HEK293 (cell line): ENCODE results near the gene RETREG3.
A peak's percentile ranks its signal among the peaks of the same experiment; 100 is the strongest.

Experiments
- CTCF ChIA-PET: fragments of 350-600 bp; formaldehyde crosslinking; extraction: SDS; loops from one replicate; lab custom pipeline; 2021; ENCODE audit warnings: antibody characterized with exemption; lab: Yijun Ruan, JAX
- POLR2A ChIA-PET: fragments of 300-600 bp; formaldehyde crosslinking; extraction: SDS; loops from one replicate; lab custom pipeline; 2020; ENCODE audit warnings: antibody characterized with exemption, inconsistent platforms; lab: Yijun Ruan, JAX
- H3K27ac ChIP-seq: fragments of 200-500 bp; sonication (Bioruptor generic); 2 replicates; pipeline ENCODE4 v1.5.1; 2014; ENCODE audit warnings: low read depth, low read length, control low read depth, inconsistent platforms; ENCODE audit errors: extremely low read depth
- H3K36me3 ChIP-seq, 2 experiments: fragments of 200-500 bp in 1 of 2; sonication (Bioruptor generic) in 1 of 2; 1 replicate in 1 of 2; 2 replicates in 1 of 2; pipeline ENCODE4 v1.5.1; 2014 to 2017; ENCODE audit warnings: inconsistent platforms in 2 of 2, low read length in 2 of 2; ENCODE audit not compliant: control insufficient read depth in 2 of 2, insufficient read depth in 1 of 2
- H3K4me1 ChIP-seq: fragments of 200-500 bp; sonication (Bioruptor generic); 2 replicates; pipeline ENCODE4 v1.5.1; 2014; ENCODE audit warnings: mild to moderate bottlenecking, low read length, inconsistent platforms; ENCODE audit not compliant: control insufficient read depth, insufficient read depth
- H3K4me3 ChIP-seq: 2 replicates; pipeline ENCODE4 v1.5.1; 2011; ENCODE audit warnings: low read depth, mild to moderate bottlenecking, control low read depth, low read length, moderate library complexity
- H3K9me3 ChIP-seq: fragments of 200-500 bp; sonication (Bioruptor generic); 2 replicates; pipeline ENCODE4 v1.5.1; 2014; ENCODE audit warnings: low read depth, low read length, inconsistent platforms; ENCODE audit not compliant: control insufficient read depth, insufficient read depth
- SP2 ChIP-seq: fragments of 450-650 bp; formaldehyde crosslinking; IDR thresholded peaks from 2 replicates; pipeline ENCODE4 v1.5.1; 2016; ENCODE audit warnings: missing biosample characterization, missing genetic modification characterization
- ZBTB8A ChIP-seq: fragments of 450-650 bp; formaldehyde crosslinking; IDR thresholded peaks from 2 replicates; pipeline ENCODE4 v1.5.1; 2016; ENCODE audit warnings: missing biosample characterization, missing genetic modification characterization
- ZNF121 ChIP-seq: fragments of 450-650 bp; formaldehyde crosslinking; IDR thresholded peaks from 2 replicates; pipeline ENCODE4 v1.5.1; 2016; ENCODE audit warnings: missing biosample characterization, missing genetic modification characterization
- ZNF2 ChIP-seq: fragments of 450-650 bp; formaldehyde crosslinking; IDR thresholded peaks from 2 replicates; pipeline ENCODE4 v1.5.1; 2016; ENCODE audit warnings: missing biosample characterization, missing genetic modification characterization
- ZNF239 ChIP-seq: fragments of 450-650 bp; formaldehyde crosslinking; IDR thresholded peaks from 2 replicates; pipeline ENCODE4 v1.5.1; 2016; ENCODE audit warnings: missing biosample characterization, missing genetic modification characterization
- ZNF335 ChIP-seq: fragments of 450-650 bp; formaldehyde crosslinking; conservative IDR thresholded peaks from 2 replicates; pipeline ENCODE4 v1.5.1; 2016; ENCODE audit warnings: missing biosample characterization, missing genetic modification characterization
- ZNF37A ChIP-seq: fragments of 450-650 bp; IDR thresholded peaks from 2 replicates; pipeline ENCODE4 v1.5.1; 2018; ENCODE audit warnings: missing biosample characterization, missing genetic modification characterization
- ZNF423 ChIP-seq: fragments of 450-650 bp; formaldehyde crosslinking; IDR thresholded peaks from 2 replicates; pipeline ENCODE4 v1.5.1; 2016; ENCODE audit warnings: missing biosample characterization, missing genetic modification characterization
- ZNF48 ChIP-seq: fragments of 450-650 bp; formaldehyde crosslinking; IDR thresholded peaks from 2 replicates; pipeline ENCODE4 v1.5.1; 2016; ENCODE audit warnings: missing biosample characterization, missing genetic modification characterization
- ZNF501 ChIP-seq: fragments of 450-650 bp; formaldehyde crosslinking; IDR thresholded peaks from 2 replicates; pipeline ENCODE4 v1.5.1; 2016; ENCODE audit warnings: missing biosample characterization, missing genetic modification characterization
- ZNF549 ChIP-seq: fragments of 450-650 bp; IDR thresholded peaks from 2 replicates; pipeline ENCODE4 v1.5.1; 2018; ENCODE audit warnings: missing biosample characterization, missing genetic modification characterization, mild to moderate bottlenecking, inconsistent platforms, moderate library complexity
- ZNF555 ChIP-seq: fragments of 450-650 bp; formaldehyde crosslinking; conservative IDR thresholded peaks from 2 replicates; pipeline ENCODE4 v1.5.1; 2017; ENCODE audit warnings: missing biosample characterization, mild to moderate bottlenecking, missing genetic modification characterization, inconsistent platforms
- ZNF585B ChIP-seq: fragments of 450-650 bp; formaldehyde crosslinking; IDR thresholded peaks from 2 replicates; pipeline ENCODE4 v1.5.1; 2016; ENCODE audit warnings: missing biosample characterization, missing genetic modification characterization
- ZNF600 ChIP-seq: fragments of 450-650 bp; formaldehyde crosslinking; IDR thresholded peaks from 2 replicates; pipeline ENCODE4 v1.5.1; 2016; ENCODE audit warnings: missing biosample characterization, missing genetic modification characterization
- ZNF623 ChIP-seq: fragments of 450-650 bp; formaldehyde crosslinking; IDR thresholded peaks from 2 replicates; pipeline ENCODE4 v1.5.1; 2016; ENCODE audit warnings: missing biosample characterization, missing genetic modification characterization
- ZNF624 ChIP-seq: fragments of 450-650 bp; formaldehyde crosslinking; IDR thresholded peaks from 2 replicates; pipeline ENCODE4 v1.5.1; 2017; ENCODE audit warnings: missing biosample characterization, missing genetic modification characterization
- ZNF626 ChIP-seq: fragments of 450-650 bp; sonication (Bioruptor Pico); formaldehyde crosslinking; IDR thresholded peaks from 2 replicates; pipeline ENCODE4 v1.5.1; 2018; ENCODE audit warnings: missing biosample characterization, missing genetic modification characterization, inconsistent platforms
- ZNF830 ChIP-seq: fragments of 450-650 bp; IDR thresholded peaks from 2 replicates; pipeline ENCODE4 v1.5.0; 2018; ENCODE audit warnings: missing biosample characterization, missing genetic modification characterization, low read depth, mild to moderate bottlenecking, moderate library complexity
- ZSCAN30 ChIP-seq: fragments of 450-650 bp; IDR thresholded peaks from 2 replicates; pipeline ENCODE4 v1.5.1; 2018; ENCODE audit warnings: missing biosample characterization, mild to moderate bottlenecking, missing genetic modification characterization, moderate library complexity
- ZXDB ChIP-seq: fragments of 450-650 bp; formaldehyde crosslinking; IDR thresholded peaks from 2 replicates; pipeline ENCODE4 v1.5.1; 2016; ENCODE audit warnings: missing biosample characterization, missing genetic modification characterization
- TF ChIP-seq, protein P1 (sequence below): fragments of 450-650 bp; formaldehyde crosslinking; optimal IDR thresholded peaks from 2 replicates; pipeline ENCODE3; 2016; ENCODE audit warnings: missing biosample characterization, mild to moderate bottlenecking, missing genetic modification characterization
- TF ChIP-seq, protein P2 (sequence below): fragments of 450-650 bp; formaldehyde crosslinking; IDR thresholded peaks from 2 replicates; pipeline ENCODE4 v1.5.1; 2016; ENCODE audit warnings: missing biosample characterization, missing genetic modification characterization
- TF ChIP-seq, protein P3 (sequence below): fragments of 450-650 bp; formaldehyde crosslinking; IDR thresholded peaks from 2 replicates; pipeline ENCODE4 v1.5.1; 2017; ENCODE audit warnings: missing biosample characterization, missing genetic modification characterization

The RETREG3 gene

DNA sequence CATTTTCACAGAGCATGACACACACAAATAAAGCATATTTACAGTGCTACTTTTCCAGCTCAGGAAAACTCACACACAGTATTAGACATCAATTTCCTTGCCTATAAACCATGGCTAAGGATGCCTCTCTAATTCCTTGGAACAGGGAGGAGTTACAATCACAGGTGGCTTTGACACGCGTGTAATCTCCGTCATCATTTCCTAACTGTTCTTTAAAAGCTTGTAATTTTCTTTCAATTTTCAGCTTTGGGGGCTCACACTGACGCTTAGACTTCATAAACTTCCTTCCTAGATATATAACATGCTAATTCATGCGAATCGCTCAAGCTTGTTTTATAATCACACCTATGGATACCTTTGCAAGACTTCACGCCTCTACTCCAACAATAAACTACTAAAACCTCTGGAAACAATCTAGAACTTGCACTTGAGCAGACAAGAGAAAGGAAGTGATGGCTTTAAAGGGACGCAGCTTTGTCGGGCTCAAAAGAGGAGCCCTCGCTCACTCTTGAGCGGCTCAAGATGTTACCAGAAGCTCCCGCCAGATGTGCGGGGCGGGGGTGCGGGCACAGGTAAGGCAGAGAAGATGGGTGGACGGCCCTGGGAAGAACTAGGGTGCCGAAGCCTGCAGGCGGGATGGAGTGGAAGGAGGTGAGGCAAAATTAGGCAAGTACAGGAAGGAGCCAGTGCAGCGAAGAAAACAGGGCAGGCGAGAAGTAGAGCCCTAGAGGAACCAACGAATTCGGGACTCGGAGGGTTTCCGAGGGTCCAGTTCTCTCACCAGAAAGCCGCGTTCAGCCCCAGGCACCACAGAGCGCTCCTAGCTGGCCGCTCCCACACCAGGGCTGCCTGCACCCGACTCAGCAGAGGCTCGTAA lies 631 bp downstream of the RETREG3 start (continued):
- TF ChIP-seq SP2 (tag by site-specific recombination), result no peak
- no peak for TF ChIP-seq ZNF585B (tag by site-specific recombination)
- no peak for TF ChIP-seq ZNF624 (tag by site-specific recombination)
- TF ChIP-seq ZNF626 (tag by site-specific recombination), result no peak
- peak; percentile 43; the same call in 1 of the 2 replicates for TF ChIP-seq ZNF501 (tag by site-specific recombination)
- no peak for TF ChIP-seq ZSCAN30 (tag by site-specific recombination)
- TF ChIP-seq, protein P1, sequence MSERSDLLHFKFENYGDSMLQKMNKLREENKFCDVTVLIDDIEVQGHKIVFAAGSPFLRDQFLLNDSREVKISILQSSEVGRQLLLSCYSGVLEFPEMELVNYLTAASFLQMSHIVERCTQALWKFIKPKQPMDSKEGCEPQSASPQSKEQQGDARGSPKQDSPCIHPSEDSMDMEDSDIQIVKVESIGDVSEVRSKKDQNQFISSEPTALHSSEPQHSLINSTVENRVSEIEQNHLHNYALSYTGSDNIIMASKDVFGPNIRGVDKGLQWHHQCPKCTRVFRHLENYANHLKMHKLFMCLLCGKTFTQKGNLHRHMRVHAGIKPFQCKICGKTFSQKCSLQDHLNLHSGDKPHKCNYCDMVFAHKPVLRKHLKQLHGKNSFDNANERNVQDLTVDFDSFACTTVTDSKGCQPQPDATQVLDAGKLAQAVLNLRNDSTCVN (tag by site-specific recombination), result no peak
- TF ChIP-seq ZNF2 (tag by site-specific recombination), result peak; percentile 69
- TF ChIP-seq, protein P2, sequence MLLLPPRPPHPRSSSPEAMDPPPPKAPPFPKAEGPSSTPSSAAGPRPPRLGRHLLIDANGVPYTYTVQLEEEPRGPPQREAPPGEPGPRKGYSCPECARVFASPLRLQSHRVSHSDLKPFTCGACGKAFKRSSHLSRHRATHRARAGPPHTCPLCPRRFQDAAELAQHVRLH (tag by site-specific recombination), result no peak
- no peak for TF ChIP-seq ZNF623 (tag by site-specific recombination)
- no peak for TF ChIP-seq ZNF549 (tag by site-specific recombination)
- TF ChIP-seq ZNF600, result peak; percentile 93; the same call in 1 of the 2 replicates

DNA sequence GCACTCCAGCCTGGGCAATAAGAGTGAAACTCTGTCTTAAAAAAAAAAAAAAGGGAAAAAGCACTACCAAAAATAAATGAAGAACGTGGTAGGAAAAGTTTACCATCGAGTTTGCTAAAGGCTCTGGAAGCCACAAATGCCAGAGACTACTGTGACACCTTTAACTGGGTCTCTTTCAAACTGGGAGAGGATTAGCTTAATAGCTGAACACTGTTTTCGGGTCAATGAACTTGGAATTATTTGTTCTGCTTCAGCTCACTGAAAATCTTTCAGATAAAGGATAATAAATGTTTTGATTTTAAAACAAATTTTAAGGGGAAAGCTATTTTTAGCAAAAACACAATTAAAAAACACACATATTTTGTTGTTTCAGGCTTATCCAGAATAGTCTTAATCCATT lies 1.4 kb downstream of the RETREG3 start:
- Histone ChIP-seq H3K4me1 (peaks cover 20% of the 10 kb centered on the region), H3K27ac (no peak overlapping the region), H3K4me3 (0 out of 2 replicates have a peak overlapping the region, but pooled peaks have one; percentile 1), H3K9me3 (no peaks in the 10 kb centered on the region), H3K36me3 (peaks cover 12 to 18% of the 10 kb centered on the region in 2 experiments)
- TF ChIP-seq ZXDB (tag by site-specific recombination) (no peak), ZNF121 (tag by site-specific recombination) (no peak), ZNF37A (tag by site-specific recombination) (no peak), ZNF335 (tag by site-specific recombination) (peak; percentile 33; the same call in 1 of the 2 replicates), ZBTB8A (tag by site-specific recombination) (no peak), ZNF48 (tag by site-specific recombination) (no peak), ZNF555 (tag by site-specific recombination) (no peak), ZNF830 (no peak), ZNF239 (tag by site-specific recombination) (no peak), ZNF423 (tag by site-specific recombination) (no peak)
- TF ChIP-seq, protein P3, sequence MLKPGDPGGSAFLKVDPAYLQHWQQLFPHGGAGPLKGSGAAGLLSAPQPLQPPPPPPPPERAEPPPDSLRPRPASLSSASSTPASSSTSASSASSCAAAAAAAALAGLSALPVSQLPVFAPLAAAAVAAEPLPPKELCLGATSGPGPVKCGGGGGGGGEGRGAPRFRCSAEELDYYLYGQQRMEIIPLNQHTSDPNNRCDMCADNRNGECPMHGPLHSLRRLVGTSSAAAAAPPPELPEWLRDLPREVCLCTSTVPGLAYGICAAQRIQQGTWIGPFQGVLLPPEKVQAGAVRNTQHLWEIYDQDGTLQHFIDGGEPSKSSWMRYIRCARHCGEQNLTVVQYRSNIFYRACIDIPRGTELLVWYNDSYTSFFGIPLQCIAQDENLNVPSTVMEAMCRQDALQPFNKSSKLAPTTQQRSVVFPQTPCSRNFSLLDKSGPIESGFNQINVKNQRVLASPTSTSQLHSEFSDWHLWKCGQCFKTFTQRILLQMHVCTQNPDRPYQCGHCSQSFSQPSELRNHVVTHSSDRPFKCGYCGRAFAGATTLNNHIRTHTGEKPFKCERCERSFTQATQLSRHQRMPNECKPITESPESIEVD (tag by site-specific recombination), result 0 out of 2 replicates have a peak, but pooled peaks have one; percentile 9
- ChIA-PET POLR2A (interaction anchor here (1.0 to 3.0 kb wide), 6 partner anchors 11 to 75 kb away, joined by 3 to 56 read pairs (median 26); partner anchors contain the start of genes CCR10, PLEKHH3 and PSMC3IP), CTCF (interaction anchor here (0.7 to 2.5 kb wide), 8 partner anchors 7 to 390 kb away, joined by 3 to 12 read pairs (median 4); partner anchors contain the start of genes PSMC3IP and RPL27)
